Keratinocyte (primary cell): ENCODE measurements around the gene CRIP3. TPM values are rescaled to one million over a fixed set of nuclear protein-coding genes. Genes with fewer than 3 reads are reported as not detected.

ENCODE experiments used
- DNase-seq: peaks from one replicate; pipeline ENCODE4 v3.0.0-alpha.2; 2011; ENCODE audit warnings: low read depth, missing footprints, low spot score
- FAIRE-seq: peaks from 2 replicates; lab custom pipeline; 2011; peaks lifted over from hg19 to GRCh38; lab: Jason Lieb, UNC
- H2AFZ ChIP-seq: 2 replicates; pipeline ENCODE4 v1.6.0; 2012; ENCODE audit warnings: low read length, control low read depth, inconsistent platforms; ENCODE audit not compliant: control insufficient read depth
- H3K27ac ChIP-seq: 2 replicates; pipeline ENCODE4 v1.5.1; 2011; ENCODE audit warnings: low read length; ENCODE audit not compliant: control insufficient read depth, insufficient read depth
- H3K27me3 ChIP-seq: 3 replicates; pipeline ENCODE4 v1.6.0; 2011; ENCODE audit warnings: low read length; ENCODE audit not compliant: control insufficient read depth, insufficient read depth; ENCODE audit errors: extremely low read depth
- H3K36me3 ChIP-seq, 2 experiments: 2 replicates in 1 of 2; 3 replicates in 1 of 2; pipeline ENCODE4 v1.5.1; 2011; ENCODE audit warnings: low read length in 2 of 2, mild to moderate bottlenecking in 1 of 2; ENCODE audit not compliant: control insufficient read depth in 2 of 2, insufficient read depth in 2 of 2; ENCODE audit errors: extremely low read depth in 1 of 2
- H3K4me1 ChIP-seq: 3 replicates; pipeline ENCODE4 v1.5.1; 2011; ENCODE audit warnings: low read length; ENCODE audit not compliant: control insufficient read depth, insufficient read depth; ENCODE audit errors: extremely low read depth
- H3K4me2 ChIP-seq: 3 replicates; pipeline ENCODE4 v1.6.0; 2011; ENCODE audit warnings: low read depth, low read length; ENCODE audit not compliant: control insufficient read depth, insufficient read depth; ENCODE audit errors: extremely low read depth
- H3K4me3 ChIP-seq, 3 experiments: fragments of 200-600 bp in 1 of 3; sonication (generic) in 1 of 3; 2 replicates in 2 of 3; 3 replicates in 1 of 3; pipeline ENCODE4 v1.5.1; 2011 to 2016; ENCODE audit warnings: low read length in 3 of 3, mild to moderate bottlenecking in 3 of 3, control low read depth in 2 of 3, inconsistent platforms in 1 of 3, low read depth in 1 of 3, mixed read lengths in 1 of 3, mixed run types in 1 of 3, moderate library complexity in 1 of 3; ENCODE audit not compliant: control insufficient read depth in 2 of 3, insufficient read depth in 2 of 3; ENCODE audit errors: extremely low read depth in 1 of 3
- H3K79me2 ChIP-seq: 2 replicates; pipeline ENCODE4 v1.6.0; 2012; ENCODE audit warnings: low read length; ENCODE audit not compliant: control insufficient read depth, insufficient read depth
- H3K9ac ChIP-seq: 3 replicates; pipeline ENCODE4 v1.6.0; 2011; ENCODE audit warnings: low read length; ENCODE audit not compliant: control insufficient read depth, insufficient read depth; ENCODE audit errors: extremely low read depth
- H3K9me1 ChIP-seq: 3 replicates; pipeline ENCODE4 v1.6.0; 2011; ENCODE audit warnings: low read length; ENCODE audit not compliant: control insufficient read depth, insufficient read depth; ENCODE audit errors: extremely low read depth
- H3K9me3 ChIP-seq: 2 replicates; pipeline ENCODE4 v1.5.1; 2012; ENCODE audit warnings: low read depth, low read length; ENCODE audit not compliant: control insufficient read depth
- H4K20me1 ChIP-seq: 3 replicates; pipeline ENCODE4 v1.6.0; 2011; ENCODE audit warnings: low read length; ENCODE audit not compliant: control insufficient read depth, insufficient read depth; ENCODE audit errors: extremely low read depth
- EZH2 ChIP-seq: IDR thresholded peaks from one replicate; pipeline ENCODE4 v1.6.1; 2012; ENCODE audit warnings: inconsistent platforms, mild to moderate bottlenecking, low read length, moderate library complexity
- dilution Hi-C: fragments of 300-500 bp; cut with MboI; formaldehyde crosslinking; loops from one replicate; pipeline ENCODE4 v1.7.0; 2020; ENCODE audit warnings: low sequenced_read_pairs; ENCODE audit not compliant: extremely low pct_ligation_motif_present
- polyA plus RNA-seq, 5 experiments: library from polyadenylated mRNA; depleted of rRNA in 3 of 5; stranded (reverse) in 3 of 5; stranded (forward) in 1 of 5; unstranded in 1 of 5; fragments of >200 nt; gene quantifications; 1 replicate in 1 of 5; 2 replicates in 3 of 5; 3 replicates in 1 of 5; pipeline versions ENCODE4 v1.2.1 to v1.2.3, GENCODE V29; 2011 to 2012; ENCODE audit warnings: missing spikeins in 2 of 5, low read depth in 1 of 5, low replicate concordance in 1 of 5
- TF ChIP-seq, protein P1 (sequence below), 3 experiments: IDR thresholded peaks in 1 of 3; conservative IDR thresholded peaks in 1 of 3; optimal IDR thresholded peaks in 1 of 3; 2 replicates in 2 of 3; 3 replicates in 1 of 3; pipeline versions ENCODE3 to v1.5.1; 2011; ENCODE audit warnings: low read length in 3 of 3, mild to moderate bottlenecking in 3 of 3, moderate library complexity in 2 of 3, control low read depth in 1 of 3, inconsistent platforms in 1 of 3; ENCODE audit not compliant: insufficient read depth in 2 of 3; ENCODE audit errors: extremely low read depth in 1 of 3

Gene CRIP3
- polyA plus RNA-seq, 1 donor (not counting 4 experiments of a cell fraction or from before 2014, with no cell fraction given): 0.26 TPM

- no peak for DNase-seq
- H3K9me1 ChIP-seq: no peaks in the 10 kb centered on the region
- H3K4me2 ChIP-seq: no peak overlapping the region
- no peak overlapping the region for H2AFZ ChIP-seq
- H3K27me3 ChIP-seq: peaks cover 3% of the 10 kb centered on the region
- no peaks in the 10 kb centered on the region for H3K79me2 ChIP-seq
- no peak overlapping the region for H3K9ac ChIP-seq
- H4K20me1 ChIP-seq: no peaks in the 10 kb centered on the region
- no peak for FAIRE-seq
- TF ChIP-seq EZH2: no peak
- no peak overlapping the region for H3K27ac ChIP-seq
- H3K9me3 ChIP-seq: no peaks in the 10 kb centered on the region
- H3K4me1 ChIP-seq: no peaks in the 10 kb centered on the region
- H3K36me3 ChIP-seq: no peaks in the 10 kb centered on the region
- dilution Hi-C loops: no loop called here
- H3K4me3 ChIP-seq: no peak overlapping the region
Measured at GRCh38 chr6:43262000-43262779, 46.4 kb downstream of the CRIP3 start.

DNA sequence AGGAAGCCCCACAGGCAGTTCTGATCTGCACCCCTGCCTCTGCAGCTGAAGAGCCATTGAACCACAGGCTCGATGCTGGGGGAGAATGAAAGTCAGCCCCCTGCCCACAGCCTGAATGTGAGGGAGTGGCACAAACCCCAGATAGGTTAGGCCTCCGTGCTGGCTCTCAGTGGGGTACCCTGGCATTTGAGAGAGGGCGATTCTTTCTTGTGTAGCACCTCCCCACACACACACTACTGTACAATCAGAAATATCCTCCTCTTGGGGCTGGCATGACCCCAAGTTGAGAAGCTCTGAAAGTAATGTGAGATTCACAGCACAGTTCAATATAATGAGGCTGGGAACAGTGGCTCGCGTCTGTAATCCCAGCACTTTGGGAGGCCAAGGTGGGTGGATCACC lies 47.4 kb downstream of the CRIP3 start:
- H3K4me2 ChIP-seq: no peak overlapping the region
- no peaks in the 10 kb centered on the region for H3K9me3 ChIP-seq
- peaks cover 3% of the 10 kb centered on the region for H3K27me3 ChIP-seq
- dilution Hi-C loops: no loop called here
- H3K27ac ChIP-seq: no peak overlapping the region
- no peak for DNase-seq
- H3K4me3 ChIP-seq: no peak overlapping the region
- H3K9ac ChIP-seq: no peak overlapping the region
- no peaks in the 10 kb centered on the region for H3K9me1 ChIP-seq
- no peak overlapping the region for H2AFZ ChIP-seq
- H4K20me1 ChIP-seq: no peaks in the 10 kb centered on the region
- no peaks in the 10 kb centered on the region for H3K79me2 ChIP-seq
- FAIRE-seq: no peak
- H3K4me1 ChIP-seq: no peaks in the 10 kb centered on the region
- no peaks in the 10 kb centered on the region for H3K36me3 ChIP-seq
- no peak for TF ChIP-seq EZH2
- TF ChIP-seq, protein P1, sequence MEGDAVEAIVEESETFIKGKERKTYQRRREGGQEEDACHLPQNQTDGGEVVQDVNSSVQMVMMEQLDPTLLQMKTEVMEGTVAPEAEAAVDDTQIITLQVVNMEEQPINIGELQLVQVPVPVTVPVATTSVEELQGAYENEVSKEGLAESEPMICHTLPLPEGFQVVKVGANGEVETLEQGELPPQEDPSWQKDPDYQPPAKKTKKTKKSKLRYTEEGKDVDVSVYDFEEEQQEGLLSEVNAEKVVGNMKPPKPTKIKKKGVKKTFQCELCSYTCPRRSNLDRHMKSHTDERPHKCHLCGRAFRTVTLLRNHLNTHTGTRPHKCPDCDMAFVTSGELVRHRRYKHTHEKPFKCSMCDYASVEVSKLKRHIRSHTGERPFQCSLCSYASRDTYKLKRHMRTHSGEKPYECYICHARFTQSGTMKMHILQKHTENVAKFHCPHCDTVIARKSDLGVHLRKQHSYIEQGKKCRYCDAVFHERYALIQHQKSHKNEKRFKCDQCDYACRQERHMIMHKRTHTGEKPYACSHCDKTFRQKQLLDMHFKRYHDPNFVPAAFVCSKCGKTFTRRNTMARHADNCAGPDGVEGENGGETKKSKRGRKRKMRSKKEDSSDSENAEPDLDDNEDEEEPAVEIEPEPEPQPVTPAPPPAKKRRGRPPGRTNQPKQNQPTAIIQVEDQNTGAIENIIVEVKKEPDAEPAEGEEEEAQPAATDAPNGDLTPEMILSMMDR (optimal IDR thresholded peaks at IDR 0.05 in 1 of 3, IDR thresholded peaks at IDR 0.05 in 1 of 3, conservative IDR thresholded peaks at IDR 0.05 in 1 of 3; ENCODE audit: extremely low read depth in 1 of 3, insufficient read depth in 2 of 3, low read length in 3 of 3): no peak
